ENCODE data around the gene ZNF768.
"Not testable (repeated sequence)": the region's sequence is repeated elsewhere in the genome, so short reads cannot be mapped to it uniquely, and the experiment has no call there.

DNA sequence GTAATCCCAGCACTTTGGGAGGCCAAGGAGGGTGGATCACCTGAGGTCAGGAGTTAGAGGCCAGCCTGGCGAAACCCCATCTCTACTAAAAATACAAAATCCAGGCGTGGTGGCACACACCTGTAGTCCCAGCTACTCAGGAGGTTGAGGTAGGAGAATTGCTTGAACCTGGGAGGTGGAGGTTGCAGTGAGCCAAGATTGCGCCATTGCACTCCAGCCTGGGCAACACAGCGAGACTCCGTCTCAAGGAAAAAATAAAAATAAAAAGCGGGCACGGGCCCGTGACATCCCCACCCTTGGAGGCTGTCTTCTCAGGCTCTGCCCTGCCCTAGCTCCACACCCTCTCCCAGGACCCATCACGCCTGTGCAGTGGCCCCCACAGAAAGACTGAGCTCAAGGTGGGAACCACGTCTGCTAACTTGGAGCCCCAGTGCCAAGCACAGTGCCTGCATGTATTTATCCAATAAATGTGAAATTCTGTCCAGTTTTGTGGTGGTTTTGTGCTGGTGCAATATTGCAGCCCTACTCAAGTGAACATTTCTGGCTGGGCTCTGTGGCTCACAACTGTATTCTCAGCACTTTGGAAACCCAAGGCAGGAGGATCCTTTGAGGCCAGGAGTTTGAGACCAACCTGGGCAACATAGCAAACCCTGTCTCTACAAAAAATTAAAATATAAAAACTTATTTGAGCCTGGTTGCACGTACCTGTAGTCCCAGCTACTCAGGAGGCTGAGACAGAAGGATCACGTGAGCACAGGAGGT is 3.5 kb downstream of the ZNF768 start:
- TF ChIP-seq EZH2phosphoT487 (IDR thresholded peaks at IDR 0.05), result not testable (repeated sequence)
- TF ChIP-seq, protein P1, sequence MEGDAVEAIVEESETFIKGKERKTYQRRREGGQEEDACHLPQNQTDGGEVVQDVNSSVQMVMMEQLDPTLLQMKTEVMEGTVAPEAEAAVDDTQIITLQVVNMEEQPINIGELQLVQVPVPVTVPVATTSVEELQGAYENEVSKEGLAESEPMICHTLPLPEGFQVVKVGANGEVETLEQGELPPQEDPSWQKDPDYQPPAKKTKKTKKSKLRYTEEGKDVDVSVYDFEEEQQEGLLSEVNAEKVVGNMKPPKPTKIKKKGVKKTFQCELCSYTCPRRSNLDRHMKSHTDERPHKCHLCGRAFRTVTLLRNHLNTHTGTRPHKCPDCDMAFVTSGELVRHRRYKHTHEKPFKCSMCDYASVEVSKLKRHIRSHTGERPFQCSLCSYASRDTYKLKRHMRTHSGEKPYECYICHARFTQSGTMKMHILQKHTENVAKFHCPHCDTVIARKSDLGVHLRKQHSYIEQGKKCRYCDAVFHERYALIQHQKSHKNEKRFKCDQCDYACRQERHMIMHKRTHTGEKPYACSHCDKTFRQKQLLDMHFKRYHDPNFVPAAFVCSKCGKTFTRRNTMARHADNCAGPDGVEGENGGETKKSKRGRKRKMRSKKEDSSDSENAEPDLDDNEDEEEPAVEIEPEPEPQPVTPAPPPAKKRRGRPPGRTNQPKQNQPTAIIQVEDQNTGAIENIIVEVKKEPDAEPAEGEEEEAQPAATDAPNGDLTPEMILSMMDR (IDR thresholded peaks at IDR 0.05), result not testable (repeated sequence)

Data from neural progenitor cell (in vitro differentiated cells).